Activated CD8-positive, alpha-beta memory T cell treated with anti-CD3 and anti-CD28 coated beads, Interleukin-2, amount 50 U/mL, for 1 hour (primary cell): ENCODE results near the gene KLRF2.
A peak's percentile ranks its signal among the peaks of the same experiment; 100 is the strongest.
"Not testable (repeated sequence)": the region's sequence is repeated elsewhere in the genome, so short reads cannot be mapped to it uniquely, and the experiment has no call there.

Experiments used
- DNase-seq: peaks from one replicate; pipeline ENCODE4 v3.0.0-alpha.2; 2020; ENCODE audit errors: extremely low read depth

KLRF2 gene

GRCh38 chr12:9881246-9881645 lies at the start of gene KLRF2:
KLRF2 (plus strand) TSS chr12:9881489; CDS start chr12:9881596, 107 bp downstream.
- no peak for DNase-seq

- DNase-seq: no peak
Observed at GRCh38 chr12:9831720-9832119, 49.6 kb upstream of the KLRF2 start.

- DNase-seq: no peak
Observed at GRCh38 chr12:9843407-9843806, 37.9 kb upstream of the KLRF2 start.

GRCh38 chr12:9848899-9849298 lies 32.4 kb upstream of the KLRF2 start:
- DNase-seq: no peak

GRCh38 chr12:9851050-9851449 lies 30.2 kb upstream of the KLRF2 start:
- DNase-seq: no peak

GRCh38 chr12:9851927-9852326 lies 29.4 kb upstream of the KLRF2 start:
- no peak for DNase-seq

- no peak for DNase-seq
Observed at GRCh38 chr12:9856151-9856550, 25.1 kb upstream of the KLRF2 start.

- no peak for DNase-seq
Observed at GRCh38 chr12:9856894-9857293, 24.4 kb upstream of the KLRF2 start.

GRCh38 chr12:9858135-9858534 lies 23.2 kb upstream of the KLRF2 start:
- no peak for DNase-seq

- DNase-seq: no peak
Observed at GRCh38 chr12:9864913-9865675, 16.2 kb upstream of the KLRF2 start.

GRCh38 chr12:9866860-9867269 lies 14.4 kb upstream of the KLRF2 start:
- DNase-seq: no peak

- DNase-seq: no peak
Observed at GRCh38 chr12:9867531-9867930, 13.8 kb upstream of the KLRF2 start.

GRCh38 chr12:9868311-9868801 lies 12.9 kb upstream of the KLRF2 start:
- no peak for DNase-seq

GRCh38 chr12:9868951-9869306 lies 12.4 kb upstream of the KLRF2 start:
- DNase-seq: no peak

GRCh38 chr12:9869307-9870161 lies 11.8 kb upstream of the KLRF2 start, which contains the start of gene CLEC2B:
CLEC2B (minus strand) TSS chr12:9869354.
- DNase-seq: peak; percentile 9

- no peak for DNase-seq
Observed at GRCh38 chr12:9870286-9870866, 10.9 kb upstream of the KLRF2 start.

GRCh38 chr12:9872162-9872561 lies 9.1 kb upstream of the KLRF2 start:
- no peak for DNase-seq

GRCh38 chr12:9872742-9873141 lies 8.5 kb upstream of the KLRF2 start:
- no peak for DNase-seq

- not testable (repeated sequence) for DNase-seq
Observed at GRCh38 chr12:9876120-9876519, 5.2 kb upstream of the KLRF2 start.

- no peak for DNase-seq
Observed at GRCh38 chr12:9880532-9881078, 684 bp upstream of the KLRF2 start.

GRCh38 chr12:9881988-9882387 lies 699 bp downstream of the KLRF2 start:
- DNase-seq: no peak

GRCh38 chr12:9883175-9883574 lies 1.9 kb downstream of the KLRF2 start:
- DNase-seq: no peak
